B cell (primary cell): ENCODE data around the gene PGLYRP1. TPM values are rescaled to one million over a fixed set of nuclear protein-coding genes. Genes with fewer than 3 reads are reported as not detected.

Source experiments
- ATAC-seq: fragments of 200-7000 bp; cut with Tn5 transposase; one replicate; pipeline ENCODE4 v1.10.0; 2021; ENCODE audit warnings: low read depth, mild to moderate bottlenecking, moderate number of reproducible peaks, moderate library complexity
- CTCF ChIA-PET: fragments of 350-600 bp; sonication (Branson Sonifier 250); formaldehyde crosslinking; loops from one replicate; lab custom pipeline; 2021; ENCODE audit warnings: antibody characterized with exemption, inconsistent platforms; lab: Charles Lee
- POLR2A ChIA-PET: fragments of 350-600 bp; sonication (Branson Sonifier 250); formaldehyde crosslinking; loops from one replicate; lab custom pipeline; 2021; ENCODE audit warnings: antibody characterized with exemption; lab: Charles Lee
- DNase-seq: peaks from one replicate; pipeline ENCODE4 v3.0.0; 2013
- H2AFZ ChIP-seq: 2 replicates; pipeline ENCODE4 v1.6.1; 2012; ENCODE audit warnings: mild to moderate bottlenecking, low read depth, low read length; ENCODE audit not compliant: insufficient read depth, poor library complexity, severe bottlenecking
- H3K27ac ChIP-seq, 2 donors: 1 replicate in 1 of 2; 2 replicates in 1 of 2; pipeline ENCODE4 v1.5.1; 2012 to 2013; ENCODE audit warnings: low read length in 2 of 2, mild to moderate bottlenecking in 2 of 2, moderate library complexity in 1 of 2
- H3K27me3 ChIP-seq, 4 experiments: fragments of 200-600 bp in 1 of 4; sonication (generic) in 1 of 4; replicated peaks in 1 of 4; 1 replicate in 2 of 4; 2 replicates in 2 of 4; pipeline versions ENCODE4 v1.6.1 to v1.7.0; 2013 to 2016; ENCODE audit warnings: low read length in 3 of 4, mild to moderate bottlenecking in 2 of 4, mixed read lengths in 1 of 4, moderate library complexity in 1 of 4; ENCODE audit not compliant: insufficient read depth in 4 of 4, control insufficient read depth in 3 of 4; ENCODE audit errors: control extremely low read depth in 1 of 4
- H3K36me3 ChIP-seq, 2 experiments: replicated peaks in 1 of 2; 1 replicate in 1 of 2; 2 replicates in 1 of 2; pipeline versions ENCODE4 v1.6.1 to v1.7.1; 2013; ENCODE audit warnings: low read length in 1 of 2; ENCODE audit not compliant: insufficient read depth in 2 of 2, control insufficient read depth in 1 of 2; ENCODE audit errors: control extremely low read depth in 1 of 2, extremely low read depth in 1 of 2
- H3K4me1 ChIP-seq, 2 donors: fragments of 200-600 bp in 1 of 2; sonication (generic) in 1 of 2; 1 replicate in 1 of 2; 2 replicates in 1 of 2; pipeline versions ENCODE4 v1.5.1 to v1.6.1; 2013 to 2017; ENCODE audit warnings: low read length in 2 of 2; ENCODE audit not compliant: control insufficient read depth in 2 of 2, insufficient read depth in 2 of 2
- H3K4me2 ChIP-seq: replicated peaks from 2 replicates; pipeline ENCODE3; 2012; ENCODE audit warnings: mild to moderate bottlenecking, low read depth, low read length; ENCODE audit not compliant: poor library complexity, severe bottlenecking
- H3K4me3 ChIP-seq, 5 experiments: fragments of 200-600 bp in 1 of 5; sonication (generic) in 1 of 5; 1 replicate in 3 of 5; 2 replicates in 2 of 5; pipeline versions ENCODE4 v1.5.1 to v1.7.0; 2011 to 2016; ENCODE audit warnings: low read length in 4 of 5, mild to moderate bottlenecking in 4 of 5, low read depth in 2 of 5, control low read depth in 1 of 5, moderate library complexity in 1 of 5; ENCODE audit not compliant: insufficient read depth in 1 of 5; ENCODE audit errors: control extremely low read depth in 1 of 5, extremely low read depth in 1 of 5
- H3K79me2 ChIP-seq: fragments of 200-600 bp; sonication (generic); one replicate; pipeline ENCODE4 v1.6.0; 2016; ENCODE audit warnings: low read length; ENCODE audit not compliant: control insufficient read depth, insufficient read depth
- H3K9ac ChIP-seq: fragments of 200-600 bp; sonication (generic); 2 replicates; pipeline ENCODE4 v1.6.1; 2017; ENCODE audit warnings: mild to moderate bottlenecking, low read length, moderate library complexity
- H3K9me3 ChIP-seq, 3 donors: one replicate each; pipeline versions ENCODE4 v1.6.1 to v1.7.1; 2013; ENCODE audit warnings: low read length in 2 of 3; ENCODE audit not compliant: control insufficient read depth in 2 of 3, insufficient read depth in 1 of 3; ENCODE audit errors: control extremely low read depth in 1 of 3
- H4K20me1 ChIP-seq: 2 replicates; pipeline ENCODE4 v1.6.0; 2012; ENCODE audit warnings: mild to moderate bottlenecking, low read length; ENCODE audit not compliant: insufficient read depth, control insufficient read depth, poor library complexity, severe bottlenecking
- H3K27ac Mint-ChIP-seq: one replicate; pipeline ENCODE4 v1.8.0; 2021; ENCODE audit warnings: mixed read lengths
- H3K27me3 Mint-ChIP-seq: one replicate; pipeline ENCODE4 v1.8.0; 2021; ENCODE audit warnings: mixed read lengths
- H3K4me1 Mint-ChIP-seq: one replicate; pipeline ENCODE4 v1.8.0; 2021; ENCODE audit warnings: mixed read lengths
- H3K4me3 Mint-ChIP-seq: one replicate; pipeline ENCODE4 v1.8.0; 2021; ENCODE audit warnings: mixed read lengths
- H3K9me3 Mint-ChIP-seq: one replicate; pipeline ENCODE4 v1.8.0; 2022; ENCODE audit warnings: mixed read lengths; ENCODE audit not compliant: insufficient read depth
- CTCF ChIP-seq: fragments of 200-600 bp; IDR thresholded peaks from one replicate; pipeline ENCODE4 v1.8.0; 2022; ENCODE audit warnings: antibody characterized with exemption, mild to moderate bottlenecking
- EZH2 ChIP-seq: IDR thresholded peaks from 2 replicates; pipeline ENCODE4 v1.6.1; 2012; ENCODE audit warnings: borderline replicate concordance, low read depth, mild to moderate bottlenecking, moderate library complexity, low read length; ENCODE audit not compliant: insufficient read depth, poor library complexity, severe bottlenecking
- WGBS: methylation state at CpG from one replicate; pipeline ENCODE4 v1.1.5; 2013; ENCODE audit warnings: missing lambda C conversion rate; ENCODE audit not compliant: insufficient coverage; 5-methylcytosine and 5-hydroxymethylcytosine counted together
- intact Hi-C: fragments of 100-400 bp; cut with micrococcal nuclease; formaldehyde crosslinking; loops from one replicate; pipeline ENCODE4 v1.10.0; 2022
- polyA plus RNA-seq: library from polyadenylated mRNA; depleted of rRNA; stranded (reverse); fragments of >200 nt; gene quantifications from 2 replicates; pipeline ENCODE4 v1.2.3, GENCODE V29; 2012
- total RNA-seq, 2 donors: library from RNA; stranded (reverse); fragments of 120-200 nt in 1 of 2; gene quantifications; 1 replicate in 1 of 2; 2 replicates in 1 of 2; pipeline versions ENCODE4 v1.2.3 to v1.2.4, GENCODE V29; 2013 to 2022

PGLYRP1 gene
- total and polyA plus RNA-seq, 2 donors (not counting 1 experiment from before 2014, with no cell fraction given) = not detected

DNA sequence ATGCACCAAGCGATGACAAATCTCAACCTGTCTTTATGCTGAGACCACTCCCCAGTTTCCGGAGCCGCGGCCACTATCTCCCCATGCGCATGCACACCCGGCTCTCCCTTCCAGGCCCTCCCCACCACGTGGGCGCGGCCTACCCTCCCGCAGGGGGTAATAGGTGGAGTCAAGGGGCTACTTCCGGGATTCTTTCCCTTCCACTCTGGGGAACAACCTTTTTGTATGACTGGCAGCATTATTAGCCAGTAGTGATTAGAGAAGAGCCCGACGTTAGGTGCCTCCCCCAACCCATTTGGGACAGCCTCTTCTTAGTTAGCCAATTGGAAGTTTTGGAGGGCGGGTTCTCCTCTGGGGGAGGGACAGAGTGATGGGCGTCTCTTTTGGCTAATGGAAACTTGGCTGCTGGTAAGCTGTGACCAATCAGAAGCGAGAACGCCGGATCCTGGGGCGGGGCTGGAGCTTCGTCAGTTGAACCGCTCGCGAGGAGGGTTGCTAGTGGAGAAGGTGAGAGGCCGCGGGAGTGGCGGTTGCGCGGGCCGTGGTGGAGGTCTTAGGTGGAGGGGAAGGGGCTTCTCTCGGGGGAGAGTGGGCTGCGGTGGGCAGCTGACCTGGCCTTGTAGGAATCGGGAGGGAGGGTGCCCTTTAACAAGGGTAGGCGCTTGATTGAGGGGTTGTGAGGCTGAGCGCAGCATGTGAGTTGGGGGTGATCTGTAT, 27.7 kb downstream of the PGLYRP1 start, which contains the start of gene CCDC61:
CCDC61 (plus strand) TSS at position 470 of the 717 bp plus-strand sequence. CDS start 7,552 bp downstream, outside the sequence.
- ATAC-seq = peak; percentile 93
- H3K27me3 Mint-ChIP-seq = peaks cover 21% of the 10 kb centered on the region
- POLR2A ChIA-PET = interaction anchor here (0.5 to 0.9 kb wide), 3 partner anchors 17 to 114 kb away, joined by 3 to 5 read pairs (median 3); no protein-coding TSS in a partner anchor

More for the DNA sequence above, 27.7 kb downstream of the PGLYRP1 start, which contains the start of gene CCDC61:
- peaks cover 43% of the 10 kb centered on the region for H3K79me2 ChIP-seq
- peak within 1 kb of the TSS; percentile 97 for H2AFZ ChIP-seq
- H3K27ac ChIP-seq = peak within 1 kb of the TSS; percentile 55 to 84
- H3K9ac ChIP-seq = peak within 1 kb of the TSS; percentile 87
- Mint-ChIP-seq H3K9me3 (no peaks in the 10 kb centered on the region), H3K4me3 (peak within 1 kb of the TSS; percentile 58), H3K27ac (no peak within 1 kb of the TSS), H3K4me1 (peaks cover 27% of the 10 kb centered on the region)
- whole genome bisulfite sequencing = under 1% methylated on average over 28 of the region's 34 CpGs
- H3K36me3 ChIP-seq = no peaks in the 10 kb centered on the region
- peak within 1 kb of the TSS; percentile 71 to 92 (median 78) for H3K4me3 ChIP-seq
- peaks cover 0 to 6% (median 0%) of the 10 kb centered on the region in 3 donors for H3K9me3 ChIP-seq
- H4K20me1 ChIP-seq = peaks cover 23% of the 10 kb centered on the region
- peaks cover 19 to 21% of the 10 kb centered on the region in 2 donors for H3K4me1 ChIP-seq
- CTCF ChIA-PET = interaction anchor here (0.8 to 2.9 kb wide), 4 partner anchors 15 to 226 kb away, joined by 3 to 20 read pairs (median 4); partner anchors contain the start of gene SIX5
- peak; percentile 99 for DNase-seq
- peaks cover 0 to 9% (median 5%) of the 10 kb centered on the region in 4 experiments for H3K27me3 ChIP-seq
- peak within 1 kb of the TSS; percentile 90 for H3K4me2 ChIP-seq
- intact Hi-C loops = loop anchor here (1.0 to 10.0 kb wide), 9 partner anchors 21 to 590 kb away; partner anchors contain the start of genes DMWD, IRF2BP1, MYPOP and POLR1G
- TF ChIP-seq CTCF = no peak
- no peak for TF ChIP-seq EZH2
